ENCODE data around the gene FAHD2B.
"Not testable (repeated sequence)": the region's sequence is repeated elsewhere in the genome, so short reads cannot be mapped to it uniquely, and the experiment has no call there.

Gene FAHD2B, protein sequence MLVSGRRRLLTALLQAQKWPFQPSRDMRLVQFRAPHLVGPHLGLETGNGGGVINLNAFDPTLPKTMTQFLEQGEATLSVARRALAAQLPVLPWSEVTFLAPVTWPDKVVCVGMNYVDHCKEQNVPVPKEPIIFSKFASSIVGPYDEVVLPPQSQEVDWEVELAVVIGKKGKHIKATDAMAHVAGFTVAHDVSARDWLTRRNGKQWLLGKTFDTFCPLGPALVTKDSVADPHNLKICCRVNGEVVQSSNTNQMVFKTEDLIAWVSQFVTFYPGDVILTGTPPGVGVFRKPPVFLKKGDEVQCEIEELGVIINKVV

DNA sequence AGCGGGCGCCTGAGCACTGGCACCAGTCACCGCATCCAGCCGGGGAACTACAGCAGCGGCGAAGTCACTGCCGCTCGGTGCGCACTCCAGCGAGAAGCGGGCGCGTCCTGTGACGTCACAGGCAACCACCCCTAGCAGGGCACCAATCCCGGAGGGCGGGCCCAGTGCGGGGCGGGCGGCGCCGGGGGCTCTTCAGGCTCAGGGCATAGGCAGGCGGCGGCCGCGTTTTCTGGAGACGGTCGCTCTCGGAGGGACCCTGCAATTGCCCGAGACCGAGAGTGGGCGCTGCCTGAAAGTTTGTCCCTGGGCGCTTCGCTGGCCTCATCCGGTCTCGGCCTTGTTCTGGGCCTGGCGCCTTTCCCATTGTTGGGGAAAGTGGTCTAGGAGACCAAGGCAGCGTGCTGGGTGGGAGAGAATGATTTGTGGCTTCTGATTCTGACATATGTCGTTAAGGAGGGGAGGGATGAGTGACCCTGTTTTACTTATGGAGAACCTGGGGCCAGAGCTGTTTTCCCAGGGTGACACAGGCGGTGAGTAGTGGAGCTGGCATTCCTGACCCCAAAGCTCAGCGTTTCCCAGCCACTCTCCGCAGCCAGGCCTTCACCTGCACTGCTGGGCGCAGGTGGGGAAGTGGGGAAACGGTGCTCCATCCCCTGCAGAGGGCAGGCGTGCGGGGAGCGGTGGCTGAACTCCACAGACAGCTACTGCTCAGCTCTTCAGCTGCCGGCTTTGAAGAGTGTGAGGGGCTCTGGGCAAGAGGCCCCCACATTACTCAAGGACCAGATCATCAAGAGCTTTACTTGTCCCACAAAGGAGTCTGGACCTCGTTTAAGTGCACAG lies at the start of gene FAHD2B:
Gene FAHD2B (minus strand): TSS at position 111 of the 840 bp plus-strand sequence. CDS start 3,176 bp downstream, outside the sequence.
- DNase-seq: peak; percentile 56

DNA sequence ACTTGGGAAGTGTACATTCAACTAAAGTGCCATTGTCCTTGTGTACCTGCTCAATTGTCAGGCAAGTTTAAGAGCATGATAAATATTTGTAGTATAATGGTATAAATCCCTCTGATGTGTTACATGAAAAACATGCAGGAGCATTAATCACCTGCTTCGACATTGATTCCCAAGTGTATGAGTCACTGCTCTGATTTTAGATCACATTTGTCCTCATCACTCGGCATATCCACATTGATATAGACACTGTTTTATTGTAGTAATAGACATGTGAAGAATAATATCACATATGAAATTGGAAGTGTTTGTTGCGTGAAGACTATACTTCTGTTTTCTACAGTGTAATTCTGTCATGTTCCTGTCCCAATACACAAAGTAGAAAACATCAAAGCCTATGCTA lies 49.3 kb upstream of the FAHD2B start:
- not testable (repeated sequence) for DNase-seq

DNA sequence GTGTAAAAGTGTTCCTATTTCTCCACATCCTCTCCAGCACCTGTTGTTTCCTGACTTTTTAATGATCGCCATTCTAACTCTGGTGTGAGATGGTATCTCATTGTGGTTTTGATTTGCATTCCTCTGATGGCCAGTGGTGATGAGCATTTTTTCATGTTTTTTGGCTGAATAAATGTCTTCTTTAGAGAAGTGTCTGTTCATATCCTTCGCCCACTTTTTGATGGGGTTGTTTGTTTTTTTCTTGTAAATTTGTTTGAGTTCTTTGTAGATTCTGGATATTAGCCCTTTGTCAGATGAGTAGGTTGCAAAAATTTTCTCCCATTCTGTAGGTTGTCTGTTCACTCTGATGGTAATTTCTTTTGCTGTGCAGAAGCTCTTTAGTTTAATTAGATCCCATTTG lies 34.4 kb upstream of the FAHD2B start:
- DNase-seq: not testable (repeated sequence)

DNA sequence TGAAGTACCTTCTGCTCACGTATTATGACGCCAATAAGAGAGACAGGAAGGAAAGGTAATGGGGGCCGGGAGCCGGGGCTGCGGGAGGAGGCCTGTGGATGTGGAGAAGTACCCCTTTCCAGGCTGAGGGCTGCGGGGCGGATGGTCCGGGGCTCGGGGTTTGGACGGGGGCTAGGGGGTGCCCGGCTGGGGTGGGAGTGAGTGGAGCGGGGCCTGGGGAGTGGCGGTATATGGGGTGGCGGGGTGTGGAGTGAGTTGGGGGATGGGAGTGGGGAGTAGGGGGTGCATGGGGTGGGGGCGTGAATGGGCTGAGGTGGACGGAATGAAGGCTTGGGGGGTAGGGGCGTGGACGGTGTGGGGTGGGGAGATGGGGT lies 19.2 kb upstream of the FAHD2B start:
- not testable (repeated sequence) for DNase-seq

DNA sequence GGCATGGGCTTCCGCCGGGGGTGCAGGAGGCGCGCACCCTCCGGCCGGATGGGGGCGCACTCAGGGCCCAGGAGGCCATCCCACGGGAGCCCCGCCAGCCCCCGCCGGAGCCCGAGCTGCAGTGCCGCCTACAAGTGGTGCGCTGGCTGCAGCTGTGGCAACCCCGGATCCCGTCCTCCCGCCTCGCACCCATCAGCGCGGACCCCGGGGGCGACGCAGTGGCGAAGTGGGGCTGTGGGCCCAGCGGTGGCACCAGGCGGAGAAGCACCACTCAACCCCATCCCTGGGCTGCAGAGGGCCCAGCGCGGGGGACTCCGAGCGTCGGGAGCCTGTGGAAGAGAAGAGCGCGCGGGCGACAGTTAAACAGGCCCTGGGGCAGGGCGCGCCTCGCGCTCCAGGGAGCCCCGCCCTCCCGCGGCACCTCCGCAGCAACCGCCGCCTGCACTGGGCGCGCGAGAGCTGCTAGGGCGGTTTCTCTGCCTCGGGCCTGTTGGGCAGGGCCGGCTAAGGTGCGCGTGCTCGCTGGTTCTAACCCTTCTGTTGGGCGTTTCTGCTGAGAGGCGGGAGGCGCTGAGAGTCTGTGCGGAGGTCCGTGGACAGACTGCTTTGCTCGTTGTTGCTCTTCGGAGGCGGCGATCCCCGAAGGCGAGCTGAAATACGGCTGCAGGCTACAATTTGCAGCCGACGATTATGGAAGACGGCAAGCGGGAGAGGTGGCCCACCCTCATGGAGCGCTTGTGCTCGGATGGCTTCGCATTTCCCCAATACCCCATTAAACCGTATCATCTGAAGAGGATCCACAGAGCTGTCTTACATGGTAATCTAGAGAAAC lies 18.6 kb upstream of the FAHD2B start, which contains the start of gene ANKRD36:
Gene ANKRD36 (plus strand): TSS at position 104 of the 832 bp plus-strand sequence. CDS start 587 bp downstream, at position 691.
- not testable (repeated sequence) for DNase-seq

DNA sequence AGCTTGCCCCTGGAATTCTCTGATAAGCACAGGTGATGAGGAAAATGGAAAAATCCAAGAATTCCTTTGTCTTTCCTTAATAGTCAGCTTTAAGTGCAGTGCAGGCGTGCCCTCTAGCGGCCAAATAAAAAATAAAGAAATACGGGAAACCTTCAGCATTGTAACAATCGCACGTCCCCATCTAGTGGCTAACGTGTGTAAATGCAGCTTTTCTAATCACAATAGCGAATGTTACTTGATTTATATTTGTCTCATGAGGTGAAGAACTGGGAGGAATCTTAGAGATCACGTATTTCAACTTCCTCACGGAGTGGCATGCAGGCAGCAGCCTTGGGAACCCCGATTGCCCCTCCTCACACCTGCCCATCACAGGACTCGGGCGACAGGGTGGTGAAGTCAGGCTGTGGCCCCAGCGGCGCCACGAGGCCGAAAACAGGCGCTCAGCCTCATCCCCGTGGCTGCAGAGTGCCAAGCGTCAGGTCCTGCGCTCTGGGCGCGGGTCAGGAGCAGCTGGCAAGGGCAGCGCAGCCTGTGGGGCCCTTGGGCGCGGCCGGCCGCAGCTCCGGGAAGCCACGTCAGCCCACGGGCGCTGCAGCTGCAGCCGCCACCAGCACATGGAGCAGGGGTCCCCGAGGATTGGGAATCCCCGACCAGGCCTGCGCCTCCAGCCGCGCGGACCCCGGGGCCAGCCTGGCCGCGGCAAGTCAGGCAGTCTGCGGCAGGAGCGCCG lies 17.8 kb upstream of the FAHD2B start:
- DNase-seq: not testable (repeated sequence)

DNA sequence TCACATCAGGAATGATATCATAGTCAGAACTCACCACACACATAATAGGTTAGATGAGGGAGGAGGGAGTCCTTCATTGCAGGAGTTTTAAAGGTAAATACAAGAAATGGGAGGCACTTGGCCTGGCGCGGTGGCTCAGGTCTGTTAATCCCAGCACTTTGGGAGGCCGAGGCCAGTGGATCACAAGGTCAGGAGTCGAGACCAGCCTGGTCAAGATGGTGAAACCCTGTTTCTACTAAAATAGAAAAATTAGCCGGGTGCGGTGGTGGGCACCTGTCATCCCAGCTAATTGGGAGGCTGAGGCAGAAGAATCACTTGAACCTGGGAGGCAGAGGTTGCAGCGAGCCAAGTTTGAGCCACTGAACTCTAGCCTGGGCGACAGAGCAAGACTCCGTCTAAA lies 16.6 kb upstream of the FAHD2B start:
- DNase-seq: not testable (repeated sequence)

DNA sequence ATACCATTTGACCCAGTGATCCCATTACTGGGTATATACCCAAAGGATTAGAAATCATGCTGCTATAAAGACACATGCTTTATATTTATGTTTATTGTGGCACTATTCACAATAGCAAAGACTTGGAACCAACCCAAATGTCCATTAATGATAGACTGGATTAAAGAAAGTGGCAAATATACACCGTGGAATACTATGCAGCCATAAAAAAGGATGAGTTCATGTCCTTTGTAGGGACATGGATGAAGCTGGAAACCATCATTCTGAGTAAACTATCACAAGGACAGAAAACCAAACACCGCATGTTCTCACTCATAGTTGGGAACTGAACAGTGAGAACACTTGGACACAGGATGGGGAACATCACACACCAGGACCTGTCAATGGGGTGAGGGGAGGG lies 12.2 kb upstream of the FAHD2B start:
- not testable (repeated sequence) for DNase-seq

DNA sequence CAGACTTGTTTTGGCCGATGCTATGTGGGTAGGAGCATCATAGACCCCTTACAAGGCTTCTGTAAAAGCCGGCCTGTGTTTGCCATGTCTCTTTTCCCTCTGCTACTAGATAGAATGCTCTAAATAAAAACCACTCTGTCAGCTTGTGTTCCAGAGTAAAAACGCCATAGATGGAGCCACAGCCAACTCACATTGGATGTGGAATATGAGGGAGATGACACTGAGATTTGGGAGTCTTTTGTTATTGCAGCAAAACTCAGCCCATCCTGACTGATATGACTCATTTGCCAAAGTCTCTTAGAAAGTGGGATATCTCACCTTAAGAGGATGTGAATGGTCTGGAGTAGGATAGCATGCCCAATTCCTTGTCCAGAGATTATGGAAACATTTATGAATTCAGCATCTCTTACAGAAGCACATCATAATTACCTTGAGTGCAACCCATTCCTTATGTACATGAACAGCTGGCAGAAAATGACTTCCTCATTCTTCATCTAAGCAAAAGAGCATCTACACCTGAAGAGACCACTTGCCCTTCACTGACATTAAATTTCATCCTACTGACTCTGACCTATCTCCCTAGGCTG lies 4.2 kb upstream of the FAHD2B start:
- not testable (repeated sequence) for DNase-seq

DNA sequence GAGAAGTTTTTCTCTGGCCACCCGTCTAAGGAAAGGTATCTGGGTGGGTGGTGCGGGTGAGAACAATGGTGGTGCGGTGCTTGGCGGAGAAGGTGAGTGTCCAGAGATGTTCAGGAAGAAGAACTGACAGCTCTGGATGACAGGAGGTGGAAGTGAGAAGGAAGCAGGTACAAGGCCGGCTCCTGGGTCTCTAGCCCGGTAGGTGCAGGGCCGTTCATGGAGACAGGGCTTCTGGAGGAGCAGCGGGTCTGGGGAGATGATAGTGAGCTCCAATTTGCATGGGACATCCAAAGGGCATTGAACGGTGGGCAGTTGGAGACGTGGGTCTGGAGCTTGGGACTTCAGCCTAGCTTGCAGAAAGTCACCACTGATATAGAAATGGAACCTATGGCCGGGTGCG lies 979 bp upstream of the FAHD2B start:
- DNase-seq: no peak

DNA sequence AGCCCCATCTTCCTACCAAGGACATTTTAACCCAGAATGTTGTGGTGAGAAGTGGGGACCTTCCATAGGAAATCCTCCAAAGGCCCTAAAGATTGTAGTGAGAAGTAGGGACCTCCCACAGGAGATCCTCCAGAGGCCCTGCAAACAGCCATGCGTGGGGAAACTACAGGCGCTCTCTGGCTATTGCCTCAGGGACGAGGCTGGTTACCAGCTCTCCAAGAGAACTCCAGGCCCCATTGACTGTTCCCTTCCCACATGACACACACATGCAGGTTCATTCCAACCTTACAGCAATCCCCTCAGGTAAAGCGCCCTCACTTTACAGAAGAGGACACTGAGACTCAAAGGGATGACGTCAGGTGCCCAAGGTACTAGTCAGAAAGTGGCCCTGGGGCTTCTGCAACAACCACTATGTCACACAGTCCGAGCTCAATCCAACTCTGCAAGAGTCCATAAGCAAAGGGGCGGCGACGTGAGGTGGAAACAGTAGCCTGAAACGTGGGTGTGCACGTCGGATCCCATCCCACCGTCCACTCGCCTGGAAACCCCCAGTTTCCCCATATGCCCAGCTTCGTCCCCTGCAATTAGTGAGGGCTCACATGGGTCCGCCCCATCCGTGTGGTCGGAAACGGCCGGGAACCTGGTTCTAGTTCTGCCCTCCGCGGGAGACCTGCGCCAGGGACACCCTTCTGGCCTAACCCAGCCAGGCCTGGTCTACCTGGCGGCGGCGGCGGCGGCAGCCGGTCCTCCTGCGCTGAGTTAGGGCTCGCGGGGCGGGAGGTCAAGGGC lies 505 bp downstream of the FAHD2B start:
- not testable (repeated sequence) for DNase-seq

DNA sequence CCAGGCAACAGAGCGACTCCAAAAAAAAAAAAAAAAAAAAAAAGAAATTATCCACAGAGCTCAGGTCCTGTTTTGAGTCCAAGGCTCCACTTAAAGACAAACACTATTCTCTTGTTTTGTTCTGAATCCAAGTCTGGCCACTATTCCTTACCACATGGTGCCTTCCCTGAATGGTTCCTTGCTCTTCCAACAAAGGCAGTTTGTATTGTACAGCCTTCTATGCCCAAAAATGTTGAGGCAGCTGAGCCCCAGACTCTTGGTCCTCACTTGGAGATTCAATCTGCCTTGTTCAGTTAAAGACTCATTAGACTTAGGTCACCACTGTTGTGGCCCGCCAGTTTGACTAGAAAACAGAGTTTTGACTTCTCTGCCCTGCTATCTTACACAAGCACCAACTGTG lies 1.7 kb downstream of the FAHD2B start:
- DNase-seq: not testable (repeated sequence)

DNA sequence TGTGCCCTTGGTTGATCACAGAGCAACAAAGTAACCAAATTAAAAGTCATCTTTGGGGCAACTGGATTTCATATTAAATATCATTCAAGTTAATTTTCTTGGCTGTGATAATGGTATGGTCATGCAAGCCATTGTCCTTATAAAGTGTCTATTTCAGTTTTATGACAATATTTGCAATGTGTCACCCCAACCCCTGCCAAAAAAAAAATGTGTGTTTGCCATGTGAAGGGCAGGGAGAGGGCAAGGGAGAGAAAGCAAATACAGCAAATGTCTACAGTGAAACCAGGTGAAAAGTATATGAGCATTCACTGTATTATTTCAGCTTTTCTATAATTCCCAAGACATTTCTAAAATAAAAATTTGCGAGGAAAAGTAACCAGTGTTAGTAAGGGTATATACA lies 6.0 kb downstream of the FAHD2B start:
- DNase-seq: not testable (repeated sequence)

DNA sequence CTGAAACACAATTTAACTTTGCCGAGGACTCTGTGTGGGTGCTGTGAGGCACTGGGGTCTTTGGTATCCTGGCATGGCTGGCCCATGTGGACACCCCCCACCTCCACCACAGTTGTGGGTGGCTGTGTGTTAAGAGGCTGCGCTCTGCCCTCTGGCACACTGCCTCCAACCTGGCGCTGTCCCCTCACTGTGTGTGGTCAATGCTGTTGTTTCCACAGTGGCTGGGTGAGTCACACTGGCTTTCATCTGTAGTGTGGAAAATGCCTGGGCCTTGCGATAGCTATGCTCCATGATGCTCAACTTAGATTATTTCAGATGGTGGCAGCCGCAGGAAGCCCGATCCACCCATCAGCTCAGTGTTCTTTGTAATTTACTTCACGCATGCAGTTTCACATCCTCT lies 9.6 kb downstream of the FAHD2B start:
- not testable (repeated sequence) for DNase-seq

DNA sequence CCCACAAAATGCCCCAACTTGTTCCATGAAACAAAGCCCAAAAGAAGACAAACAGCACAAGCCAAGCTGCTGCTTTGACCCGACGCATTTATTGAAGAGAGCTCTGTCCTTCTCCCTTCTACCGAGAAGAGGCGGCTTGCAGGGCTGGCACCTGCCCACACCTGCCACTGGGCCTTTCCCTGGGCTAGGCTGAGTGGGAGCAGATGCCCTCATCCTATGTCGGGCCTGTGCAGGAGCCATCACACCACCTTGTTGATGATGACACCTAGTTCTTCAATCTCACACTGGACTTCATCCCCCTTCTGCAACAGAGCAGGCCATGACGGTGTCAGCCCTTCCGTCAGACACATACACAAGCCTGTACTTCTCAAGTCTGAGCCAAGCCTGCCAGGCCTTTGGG lies 11.2 kb downstream of the FAHD2B start:
- DNase-seq: not testable (repeated sequence)

DNA sequence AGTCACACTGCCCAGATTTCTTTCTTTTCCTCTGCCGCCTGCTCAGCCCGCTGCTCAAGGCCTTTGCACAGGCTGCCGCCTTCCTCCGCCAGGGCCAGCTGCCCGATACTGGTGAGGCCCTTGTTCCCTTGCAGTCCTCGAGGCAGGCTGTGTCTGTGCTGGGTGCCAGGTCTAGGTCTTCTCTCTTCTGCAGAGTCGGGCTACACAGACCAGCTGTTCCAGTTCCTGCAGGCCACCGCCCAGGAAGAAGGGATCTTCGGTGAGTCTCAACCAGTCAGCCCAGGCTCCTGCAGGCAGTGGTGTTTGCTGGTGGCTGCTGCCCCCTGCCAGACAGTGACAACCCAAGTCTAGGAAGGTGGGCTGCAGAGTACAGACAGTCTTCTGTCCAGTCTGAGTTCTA lies 12.5 kb downstream of the FAHD2B start:
- not testable (repeated sequence) for DNase-seq

DNA sequence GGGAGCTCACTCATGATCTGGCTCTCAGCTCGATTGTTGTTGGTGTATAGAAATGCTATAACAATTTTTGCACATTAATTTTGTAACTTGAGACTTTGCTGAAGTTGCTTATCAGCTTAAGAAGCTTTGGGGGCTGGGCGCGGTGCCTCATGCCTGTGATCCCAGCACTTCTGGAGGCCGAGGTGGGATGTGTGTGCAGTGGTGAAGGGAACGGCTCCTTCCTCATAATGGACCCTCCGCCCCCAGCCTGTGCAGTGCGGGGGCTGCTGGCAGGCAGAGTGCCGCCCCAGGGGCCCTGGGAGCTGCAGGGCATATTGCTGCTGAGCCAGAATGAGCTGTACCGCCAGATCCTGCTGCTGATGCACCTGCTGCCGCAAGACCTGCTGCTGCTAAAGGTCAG lies 13.8 kb downstream of the FAHD2B start:
- DNase-seq: not testable (repeated sequence)

DNA sequence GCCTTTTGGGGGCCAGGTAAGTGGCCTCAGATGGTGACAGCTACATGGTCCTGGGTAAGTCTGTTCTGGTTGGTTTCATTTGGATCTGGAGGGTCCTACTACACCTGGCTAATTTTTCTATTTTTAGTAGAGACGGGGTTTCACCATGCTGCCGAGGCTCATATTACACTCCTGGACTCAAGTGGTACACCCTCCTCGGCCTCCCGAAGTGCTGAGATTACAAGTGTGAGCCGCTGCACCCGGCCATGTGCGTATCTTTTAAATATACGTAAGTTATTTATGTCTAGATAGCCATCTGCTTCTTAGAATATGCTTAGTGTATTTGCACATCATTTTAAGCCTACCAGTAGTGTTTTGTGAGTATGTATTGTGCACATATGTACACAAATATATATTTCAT lies 17.5 kb downstream of the FAHD2B start:
- DNase-seq: not testable (repeated sequence)

DNA sequence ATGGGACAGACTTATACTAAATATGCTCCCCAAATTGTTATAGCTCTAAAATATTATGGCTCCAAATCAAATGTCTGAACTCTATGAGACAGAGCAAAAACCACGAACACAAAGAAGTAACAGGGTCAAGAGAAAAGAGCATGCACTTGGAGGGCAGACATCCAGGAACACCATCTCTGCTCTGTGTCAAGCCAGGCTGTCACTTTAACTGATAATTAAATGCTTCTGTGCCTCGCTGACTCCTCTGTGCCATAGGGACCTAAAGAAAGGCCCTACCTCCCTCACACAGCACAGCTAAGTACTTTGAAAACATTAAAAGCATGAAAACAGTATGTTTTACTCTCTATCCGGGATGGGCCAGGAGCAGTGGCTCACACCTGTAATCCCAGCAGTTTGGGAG lies 23.8 kb downstream of the FAHD2B start:
- DNase-seq: not testable (repeated sequence)

DNA sequence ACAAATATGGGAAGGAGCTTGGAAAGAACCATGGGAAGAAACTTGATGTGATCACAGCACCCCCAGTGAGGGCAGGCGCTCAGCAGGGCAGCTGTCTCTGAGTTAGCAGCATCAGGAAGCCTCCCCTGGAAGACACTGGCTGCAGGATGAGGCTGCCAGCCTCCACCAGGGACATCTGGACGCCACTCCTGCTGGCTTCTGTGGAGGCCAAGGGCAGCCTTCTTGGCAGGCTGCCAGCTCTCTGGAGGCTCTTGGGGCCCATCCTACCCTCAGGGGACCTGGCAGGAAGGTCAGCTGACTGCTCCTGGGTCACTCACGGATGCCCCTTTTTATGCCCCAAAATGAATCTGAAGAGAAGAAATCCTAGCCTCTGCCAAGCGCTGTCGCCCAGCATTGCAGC lies 26.0 kb downstream of the FAHD2B start:
- DNase-seq: not testable (repeated sequence)

DNA sequence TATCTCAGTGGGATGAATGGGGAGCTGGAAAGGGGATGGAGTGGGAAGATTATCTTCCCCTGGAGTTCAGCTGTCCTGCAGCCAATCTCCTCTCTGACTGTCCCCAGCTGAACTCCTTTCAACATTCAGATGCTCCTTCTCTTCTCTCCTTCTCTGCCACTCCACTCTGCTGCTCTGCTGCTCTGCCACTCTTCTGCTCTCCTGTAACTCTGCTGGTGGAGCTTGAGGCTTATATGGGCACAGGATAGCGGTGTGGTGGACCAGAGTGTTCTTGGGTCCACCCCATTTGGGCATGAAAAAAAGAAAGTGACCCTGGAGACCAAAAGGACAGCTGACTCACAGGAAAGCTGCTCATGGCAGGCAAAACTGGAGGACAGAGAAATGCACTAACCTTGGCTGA lies 26.6 kb downstream of the FAHD2B start:
- DNase-seq: no peak
